Neuronal stem cell (in vitro differentiated cells): ENCODE data around the gene AK1.

Experiments
- DNase-seq: peaks from one replicate; pipeline ENCODE4 v3.0.0-alpha.2; 2013; ENCODE audit warnings: low spot score
- H2AFZ ChIP-seq: one replicate; pipeline ENCODE4 v1.6.1; 2013; ENCODE audit warnings: mild to moderate bottlenecking, low read length, inconsistent platforms
- H2AK5ac ChIP-seq: 2 replicates; pipeline ENCODE4 v1.6.1; 2013; ENCODE audit warnings: low read depth, mild to moderate bottlenecking, inconsistent platforms, low read length, moderate library complexity, mixed read lengths
- H2BK120ac ChIP-seq: 2 replicates; pipeline ENCODE4 v1.6.1; 2013; ENCODE audit warnings: low read depth, mild to moderate bottlenecking, inconsistent platforms, low read length, moderate library complexity, mixed read lengths
- H2BK12ac ChIP-seq: one replicate; pipeline ENCODE4 v1.6.1; 2013; ENCODE audit warnings: low read length, inconsistent platforms
- H2BK15ac ChIP-seq: 2 replicates; pipeline ENCODE4 v1.6.1; 2013; ENCODE audit warnings: mild to moderate bottlenecking, low read length, inconsistent platforms, mixed read lengths
- H2BK5ac ChIP-seq: one replicate; pipeline ENCODE4 v1.6.1; 2013; ENCODE audit warnings: inconsistent platforms, mild to moderate bottlenecking, low read length, moderate library complexity
- H3K14ac ChIP-seq: one replicate; pipeline ENCODE4 v1.6.1; 2013; ENCODE audit warnings: low read length, inconsistent platforms
- H3K18ac ChIP-seq: 2 replicates; pipeline ENCODE4 v1.6.1; 2013; ENCODE audit warnings: low read length, inconsistent platforms
- H3K23ac ChIP-seq: 2 replicates; pipeline ENCODE4 v1.6.1; 2013; ENCODE audit warnings: low read depth, mild to moderate bottlenecking, mixed read lengths, low read length, inconsistent platforms; ENCODE audit not compliant: poor library complexity
- H3K27ac ChIP-seq: replicated peaks from 3 replicates; pipeline ENCODE4 v1.5.1; 2013; ENCODE audit warnings: low read length, inconsistent platforms
- H3K27me3 ChIP-seq, 3 experiments: 2 replicates each; pipeline ENCODE4 v1.6.1; 2013; ENCODE audit warnings: low read length in 3 of 3, mild to moderate bottlenecking in 2 of 3, inconsistent platforms in 1 of 3, low read depth in 1 of 3, mixed read lengths in 1 of 3, moderate library complexity in 1 of 3; ENCODE audit not compliant: control insufficient read depth in 3 of 3, insufficient read depth in 3 of 3
- H3K36me3 ChIP-seq, 2 donors: replicated peaks in 1 of 2; 2 replicates each; pipeline ENCODE4 v1.6.1; 2013; ENCODE audit warnings: low read length in 2 of 2; ENCODE audit not compliant: control insufficient read depth in 2 of 2, insufficient read depth in 2 of 2
- H3K4ac ChIP-seq: 2 replicates; pipeline ENCODE4 v1.6.1; 2013; ENCODE audit warnings: inconsistent platforms, mild to moderate bottlenecking, low read length, moderate library complexity
- H3K4me1 ChIP-seq, 2 donors: 1 replicate in 1 of 2; 2 replicates in 1 of 2; pipeline ENCODE4 v1.6.1; 2013; ENCODE audit warnings: low read length in 2 of 2, low read depth in 1 of 2; ENCODE audit not compliant: control insufficient read depth in 2 of 2, insufficient read depth in 1 of 2
- H3K4me2 ChIP-seq: one replicate; pipeline ENCODE4 v1.6.1; 2013; ENCODE audit warnings: mild to moderate bottlenecking, low read length, inconsistent platforms; ENCODE audit not compliant: insufficient read depth, poor library complexity, severe bottlenecking
- H3K4me3 ChIP-seq, 2 donors: 2 replicates each; pipeline ENCODE4 v1.5.1; 2013; ENCODE audit warnings: low read length in 2 of 2, mild to moderate bottlenecking in 2 of 2, inconsistent platforms in 1 of 2, moderate library complexity in 1 of 2
- H3K79me1 ChIP-seq: one replicate; pipeline ENCODE4 v1.6.1; 2013; ENCODE audit warnings: low read depth, mild to moderate bottlenecking, inconsistent platforms, low read length, moderate library complexity
- H3K9ac ChIP-seq: one replicate; pipeline ENCODE4 v1.6.1; 2013; ENCODE audit warnings: mild to moderate bottlenecking, low read depth, low read length, inconsistent platforms; ENCODE audit not compliant: poor library complexity
- H3K9me3 ChIP-seq, 2 donors: replicated peaks in 1 of 2; 2 replicates each; pipeline versions ENCODE3 to v1.6.1; 2013; ENCODE audit warnings: low read length in 2 of 2, mild to moderate bottlenecking in 2 of 2, inconsistent platforms in 1 of 2, low read depth in 1 of 2, mixed read lengths in 1 of 2, moderate library complexity in 1 of 2; ENCODE audit not compliant: control insufficient read depth in 2 of 2, insufficient read depth in 1 of 2
- H4K8ac ChIP-seq: one replicate; pipeline ENCODE4 v1.6.1; 2013; ENCODE audit warnings: low read depth, mild to moderate bottlenecking, inconsistent platforms, low read length, moderate library complexity
- H4K91ac ChIP-seq: one replicate; pipeline ENCODE4 v1.6.1; 2013; ENCODE audit warnings: low read length, low read depth, mild to moderate bottlenecking, inconsistent platforms; ENCODE audit not compliant: poor library complexity
- WGBS, 2 donors: extraction: QIAGEN DNeasy Blood & Tissue Kit; methylation state at CpG; one replicate each; pipeline ENCODE4 v1.1.7; 2013; ENCODE audit warnings: missing lambda C conversion rate in 2 of 2, mixed read lengths in 1 of 2; ENCODE audit not compliant: insufficient read length in 2 of 2, insufficient replicate concordance in 1 of 2; ENCODE audit errors: extremely low coverage in 2 of 2; 5-methylcytosine and 5-hydroxymethylcytosine counted together

The AK1 gene

GRCh38 chr9:127855522-127855921, 22.0 kb downstream of the AK1 start:
- Histone ChIP-seq H3K27me3 (no peaks in the 10 kb centered on the region), H3K18ac (no peak overlapping the region), H3K4ac (no peak overlapping the region), H3K36me3 (no peaks in the 10 kb centered on the region), H3K4me3 (no peak overlapping the region), H3K14ac (no peak overlapping the region), H3K4me1 (peaks cover 0 to 3% of the 10 kb centered on the region in 2 donors), H3K79me1 (peaks cover 1% of the 10 kb centered on the region), H4K8ac (no peak overlapping the region), H2BK5ac (no peak overlapping the region), H3K9me3 (no peaks in the 10 kb centered on the region), H3K4me2 (no peak overlapping the region), H3K27ac (no peak overlapping the region), H3K23ac (no peak overlapping the region), H2BK15ac (no peak overlapping the region), H4K91ac (no peak overlapping the region), H2BK12ac (no peak overlapping the region), H2AFZ (no peak overlapping the region), H2AK5ac (peak overlapping the region; percentile 1), H2BK120ac (no peak overlapping the region), H3K9ac (no peak overlapping the region)
- WGBS, 2 donors: no CpG with 5 or more reads among the region's 5 CpGs
- no peak for DNase-seq

GRCh38 chr9:127854960-127855359, 22.5 kb downstream of the AK1 start:
- no peak overlapping the region for H3K27ac ChIP-seq
- H2BK12ac ChIP-seq: no peak overlapping the region
- H3K14ac ChIP-seq: no peak overlapping the region
- no peak overlapping the region for H3K18ac ChIP-seq
- H3K4me1 ChIP-seq: peaks cover 0 to 3% of the 10 kb centered on the region in 2 donors
- no CpG with 5 or more reads among the region's 11 CpGs for WGBS, 2 donors
- H3K4me2 ChIP-seq: no peak overlapping the region
- H2BK15ac ChIP-seq: no peak overlapping the region
- no peak overlapping the region for H3K23ac ChIP-seq
- H3K79me1 ChIP-seq: peaks cover 1% of the 10 kb centered on the region
- no peaks in the 10 kb centered on the region for H3K36me3 ChIP-seq
- H2AFZ ChIP-seq: no peak overlapping the region
- H3K4me3 ChIP-seq: no peak overlapping the region
- no peak overlapping the region for H2BK120ac ChIP-seq
- no peak overlapping the region for H4K8ac ChIP-seq
- no peak overlapping the region for H3K9ac ChIP-seq
- no peaks in the 10 kb centered on the region for H3K27me3 ChIP-seq
- H2AK5ac ChIP-seq: no peak overlapping the region
- no peaks in the 10 kb centered on the region for H3K9me3 ChIP-seq
- no peak overlapping the region for H4K91ac ChIP-seq
- no peak overlapping the region for H3K4ac ChIP-seq
- DNase-seq: no peak
- no peak overlapping the region for H2BK5ac ChIP-seq

- Histone ChIP-seq H4K91ac (no peak within 1 kb of the TSS), H3K27me3 (no peaks in the 10 kb centered on the region), H2BK12ac (peak within 1 kb of the TSS; percentile 41), H2AFZ (peak within 1 kb of the TSS; percentile 75), H3K14ac (no peak within 1 kb of the TSS), H2BK120ac (no peak within 1 kb of the TSS), H3K36me3 (no peaks in the 10 kb centered on the region), H3K4me1 (peaks cover 0 to 3% of the 10 kb centered on the region in 2 donors), H3K18ac (peak within 1 kb of the TSS; percentile 85), H3K4me3 (no peak within 1 kb of the TSS), H3K79me1 (peaks cover 1% of the 10 kb centered on the region), H2AK5ac (peak within 1 kb of the TSS; percentile 76), H3K23ac (peak within 1 kb of the TSS; percentile 77), H3K9me3 (peaks cover 0 to 6% of the 10 kb centered on the region in 2 donors), H3K4ac (no peak within 1 kb of the TSS), H3K27ac (no peak within 1 kb of the TSS), H2BK15ac (peak within 1 kb of the TSS; percentile 9), H2BK5ac (no peak within 1 kb of the TSS), H4K8ac (no peak within 1 kb of the TSS), H3K9ac (no peak within 1 kb of the TSS), H3K4me2 (no peak within 1 kb of the TSS)
- no CpG with 5 or more reads among the region's 37 CpGs for WGBS, 2 donors
- DNase-seq: no peak
Measured at GRCh38 chr9:127854184-127854806, 23.2 kb downstream of the AK1 start, which contains the start of gene ENG. ENG (minus strand) TSS chr9:127854658; CDS start chr9:127854355, 303 bp downstream.

GRCh38 chr9:127853312-127854183, 23.9 kb downstream of the AK1 start:
- Histone ChIP-seq H3K23ac (no peak overlapping the region), H3K4me1 (peaks cover 0 to 3% of the 10 kb centered on the region in 2 donors), H3K4me2 (no peak overlapping the region), H3K36me3 (no peaks in the 10 kb centered on the region), H4K91ac (no peak overlapping the region), H3K18ac (no peak overlapping the region), H3K27me3 (no peaks in the 10 kb centered on the region), H2AK5ac (peak overlapping the region; percentile 76), H3K79me1 (peaks cover 1% of the 10 kb centered on the region), H3K14ac (no peak overlapping the region), H2BK120ac (no peak overlapping the region), H3K9me3 (peaks cover 0 to 10% of the 10 kb centered on the region in 2 donors), H2AFZ (peak overlapping the region; percentile 75), H2BK15ac (no peak overlapping the region), H4K8ac (no peak overlapping the region), H3K4me3 (no peak overlapping the region), H2BK5ac (no peak overlapping the region), H2BK12ac (peak overlapping the region; percentile 41), H3K27ac (no peak overlapping the region), H3K4ac (no peak overlapping the region), H3K9ac (no peak overlapping the region)
- DNase-seq: no peak
- no CpG with 5 or more reads among the region's 13 CpGs for WGBS, 2 donors
